ENCODE results near the gene GAGE12H. TPM values are rescaled to one million over a fixed set of nuclear protein-coding genes. Genes with fewer than 3 reads are reported as not detected.
"Not testable (repeated sequence)": the region's sequence is repeated elsewhere in the genome, so short reads cannot be mapped to it uniquely, and the experiment has no call there.

Gene GAGE12H
- polyA plus RNA-seq, 1 of the 3 experiments (the other 2 are of a cell fraction): not detected

DNA sequence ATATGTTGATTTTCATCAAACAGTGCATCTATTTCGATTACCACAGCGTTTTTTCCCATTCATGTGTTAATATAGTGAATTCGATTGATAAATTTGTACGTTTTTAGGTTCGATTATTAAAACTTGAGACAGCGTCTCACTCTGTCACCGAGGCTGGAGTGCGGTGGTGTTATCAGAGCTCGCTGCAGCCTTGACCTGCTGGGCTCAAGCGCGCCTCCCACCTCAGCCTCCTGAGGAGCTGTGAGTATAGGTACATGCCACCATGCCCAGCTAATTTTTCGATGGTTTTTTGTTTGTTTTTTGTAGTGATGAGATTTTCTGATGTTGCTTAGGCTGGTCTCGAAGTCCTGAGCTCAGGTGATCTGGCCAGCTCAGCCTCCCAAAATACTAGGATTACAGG, 10.6 kb upstream of the GAGE12H start:
- DNase-seq; H4K20me1 ChIP-seq (ENCODE audit: insufficient read depth); H3K9me2 ChIP-seq; H3K4me3 ChIP-seq (ENCODE audit: low read depth in 2 of 2, low read length in 1 of 2); H3K27me3 ChIP-seq (ENCODE audit: insufficient read depth); H3K79me2 ChIP-seq (ENCODE audit: insufficient read depth); POLR2A ChIA-PET; H2AFZ ChIP-seq (ENCODE audit: low read depth); H3K9me3 ChIP-seq; H3K4me1 ChIP-seq (ENCODE audit: control insufficient read depth in 1 of 2, insufficient read depth in 2 of 2, low read depth in 1 of 2, low read length in 1 of 2); H3K36me3 ChIP-seq (replicated peaks in 1 of 2; ENCODE audit: control insufficient read depth in 1 of 2, insufficient read depth in 2 of 2, low read length in 1 of 2); H3K9ac ChIP-seq; H3F3A ChIP-seq (replicated peaks; ENCODE audit: insufficient read depth); H3K27ac ChIP-seq (ENCODE audit: low read depth in 2 of 2, low read length in 1 of 2); H3K4me2 ChIP-seq; CTCF ChIA-PET: not testable (repeated sequence)
- WGBS (ENCODE audit: low lambda C conversion rate): no CpG with 5 or more reads among the region's 13 CpGs

- H3K9ac ChIP-seq; H4K20me1 ChIP-seq (ENCODE audit: insufficient read depth); DNase-seq; H3K9me2 ChIP-seq; H2AFZ ChIP-seq (ENCODE audit: low read depth); H3K9me3 ChIP-seq; H3K4me2 ChIP-seq; H3K27ac ChIP-seq (ENCODE audit: low read depth in 2 of 2, low read length in 1 of 2); H3F3A ChIP-seq (replicated peaks; ENCODE audit: insufficient read depth); H3K27me3 ChIP-seq (ENCODE audit: insufficient read depth); H3K4me3 ChIP-seq (ENCODE audit: low read depth in 2 of 2, low read length in 1 of 2); CTCF ChIA-PET; H3K36me3 ChIP-seq (replicated peaks in 1 of 2; ENCODE audit: control insufficient read depth in 1 of 2, insufficient read depth in 2 of 2, low read length in 1 of 2); POLR2A ChIA-PET; H3K79me2 ChIP-seq (ENCODE audit: insufficient read depth); H3K4me1 ChIP-seq (ENCODE audit: control insufficient read depth in 1 of 2, insufficient read depth in 2 of 2, low read depth in 1 of 2, low read length in 1 of 2): not testable (repeated sequence)
- no CpG with 5 or more reads among the region's 16 CpGs for WGBS (ENCODE audit: low lambda C conversion rate)
These were observed 9.6 kb upstream of the GAGE12H start, which contains the start of gene GAGE12G for GRCh38 chrX:49570100-49570499. TSS of gene GAGE12G (plus strand) at chrX:49570400. CDS start at chrX:49571555, 1,155 bp downstream.

DNA sequence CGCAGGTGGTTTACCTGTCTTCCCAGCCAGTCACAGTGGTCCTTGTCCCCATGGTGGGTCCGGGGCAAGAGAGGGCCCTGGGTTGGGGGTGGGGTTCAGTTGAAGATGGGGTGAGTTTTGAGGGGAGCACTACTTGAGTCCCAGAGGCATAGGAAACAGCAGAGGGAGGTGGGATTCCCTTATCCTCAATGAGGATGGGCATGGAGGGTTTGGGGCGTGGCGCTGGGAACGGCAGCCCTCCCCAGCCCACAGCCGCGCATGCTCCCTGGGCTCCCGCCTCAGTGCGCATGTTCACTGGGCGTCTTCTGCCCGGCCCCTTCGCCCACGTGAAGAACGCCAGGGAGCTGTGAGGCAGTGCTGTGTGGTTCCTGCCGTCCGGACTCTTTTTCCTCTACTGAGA, 9.4 kb downstream of the GAGE12H start, which contains the start of gene GAGE2A:
TSS of gene GAGE2A (plus strand) at position 301 of the 400 bp plus-strand sequence. CDS start 1,155 bp downstream, outside the sequence.
- H3K4me3 ChIP-seq (ENCODE audit: low read depth in 2 of 2, low read length in 1 of 2); H3K79me2 ChIP-seq (ENCODE audit: insufficient read depth); H3K9ac ChIP-seq; H3K4me2 ChIP-seq; H3K27me3 ChIP-seq (ENCODE audit: insufficient read depth); H3K9me2 ChIP-seq; H3K27ac ChIP-seq (ENCODE audit: low read depth in 2 of 2, low read length in 1 of 2); H3K9me3 ChIP-seq; POLR2A ChIA-PET; H3K4me1 ChIP-seq (ENCODE audit: control insufficient read depth in 1 of 2, insufficient read depth in 2 of 2, low read depth in 1 of 2, low read length in 1 of 2); H2AFZ ChIP-seq (ENCODE audit: low read depth); DNase-seq; CTCF ChIA-PET; H4K20me1 ChIP-seq (ENCODE audit: insufficient read depth); H3F3A ChIP-seq (replicated peaks; ENCODE audit: insufficient read depth); H3K36me3 ChIP-seq (replicated peaks in 1 of 2; ENCODE audit: control insufficient read depth in 1 of 2, insufficient read depth in 2 of 2, low read length in 1 of 2): not testable (repeated sequence)
- WGBS (ENCODE audit: low lambda C conversion rate): no CpG with 5 or more reads among the region's 16 CpGs

DNA sequence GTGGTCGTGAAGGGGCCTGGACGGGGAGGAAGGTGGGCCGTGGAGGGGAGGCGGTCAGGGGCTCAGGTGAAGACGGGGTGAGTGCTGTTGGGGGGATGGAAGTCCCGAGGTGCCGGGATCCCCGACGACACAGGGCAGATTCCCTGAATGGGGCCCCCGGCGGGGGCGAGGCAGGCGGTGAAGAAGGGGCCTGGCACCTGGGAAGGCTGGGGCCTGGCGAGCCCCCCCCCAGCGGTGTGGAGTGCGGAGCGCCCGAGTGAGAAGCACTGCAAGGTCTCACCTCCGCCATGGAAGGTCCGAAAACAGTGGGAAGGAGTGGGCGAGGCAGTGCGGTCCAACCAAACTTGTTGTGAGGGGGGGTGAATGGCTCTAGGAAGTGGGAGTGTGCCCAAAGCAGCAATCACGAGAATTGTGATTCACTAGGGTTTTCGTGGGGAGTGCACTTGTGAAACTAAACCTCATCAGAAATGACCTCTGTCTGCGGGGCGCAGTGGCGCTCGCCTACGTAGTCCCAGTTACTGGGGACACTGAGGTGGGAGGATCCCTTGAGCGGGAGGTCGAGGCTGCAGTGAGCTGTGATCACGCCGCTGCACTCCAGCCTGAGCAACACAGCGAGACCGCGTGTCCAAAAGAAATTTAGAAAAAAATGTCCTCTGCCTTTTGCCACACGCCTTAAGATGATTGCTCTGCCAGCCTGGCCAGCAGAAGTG, 10.2 kb downstream of the GAGE12H start:
- CTCF ChIA-PET, DNase-seq, POLR2A ChIA-PET: not testable (repeated sequence)

GRCh38 chrX:49590488-49590887, 10.7 kb downstream of the GAGE12H start:
- H2AFZ ChIP-seq (ENCODE audit: low read depth); POLR2A ChIA-PET; H3K36me3 ChIP-seq (replicated peaks in 1 of 2; ENCODE audit: control insufficient read depth in 1 of 2, insufficient read depth in 2 of 2, low read length in 1 of 2); CTCF ChIA-PET; H3K9me3 ChIP-seq; H4K20me1 ChIP-seq (ENCODE audit: insufficient read depth); H3K4me1 ChIP-seq (ENCODE audit: control insufficient read depth in 1 of 2, insufficient read depth in 2 of 2, low read depth in 1 of 2, low read length in 1 of 2); H3K9me2 ChIP-seq; H3K4me2 ChIP-seq; DNase-seq; H3K79me2 ChIP-seq (ENCODE audit: insufficient read depth); H3K27me3 ChIP-seq (ENCODE audit: insufficient read depth); H3K9ac ChIP-seq; H3K27ac ChIP-seq (ENCODE audit: low read depth in 2 of 2, low read length in 1 of 2); H3K4me3 ChIP-seq (ENCODE audit: low read depth in 2 of 2, low read length in 1 of 2); H3F3A ChIP-seq (replicated peaks; ENCODE audit: insufficient read depth): not testable (repeated sequence)
- WGBS (ENCODE audit: low lambda C conversion rate): 51% methylated on average over 14 of the region's 17 CpGs

More for the DNA sequence above, 10.2 kb downstream of the GAGE12H start:
- not testable (repeated sequence) for H3K4me1 ChIP-seq (ENCODE audit: control insufficient read depth in 1 of 2, insufficient read depth in 2 of 2, low read depth in 1 of 2, low read length in 1 of 2); H2AFZ ChIP-seq (ENCODE audit: low read depth); H3K4me3 ChIP-seq (ENCODE audit: low read depth in 2 of 2, low read length in 1 of 2); H3K36me3 ChIP-seq (replicated peaks in 1 of 2; ENCODE audit: control insufficient read depth in 1 of 2, insufficient read depth in 2 of 2, low read length in 1 of 2); H3F3A ChIP-seq (replicated peaks; ENCODE audit: insufficient read depth); H3K9ac ChIP-seq; H3K4me2 ChIP-seq; H3K79me2 ChIP-seq (ENCODE audit: insufficient read depth); H3K27me3 ChIP-seq (ENCODE audit: insufficient read depth); H3K9me3 ChIP-seq; H4K20me1 ChIP-seq (ENCODE audit: insufficient read depth); H3K9me2 ChIP-seq; H3K27ac ChIP-seq (ENCODE audit: low read depth in 2 of 2, low read length in 1 of 2)
- 38% methylated on average over 31 of the region's 37 CpGs for WGBS (ENCODE audit: low lambda C conversion rate)

GRCh38 chrX:49598720-49599119, 19.0 kb downstream of the GAGE12H start, which contains the start of gene GAGE1:
TSS of gene GAGE1 (plus strand) at chrX:49599020. CDS start at chrX:49600175, 1,155 bp downstream.
- H3K27me3 ChIP-seq (ENCODE audit: insufficient read depth): not testable (repeated sequence)

More at GRCh38 chrX:49598720-49599119, 19.0 kb downstream of the GAGE12H start, which contains the start of gene GAGE1:
- H3K4me3 ChIP-seq (ENCODE audit: low read depth in 2 of 2, low read length in 1 of 2); CTCF ChIA-PET; DNase-seq; H3K36me3 ChIP-seq (replicated peaks in 1 of 2; ENCODE audit: control insufficient read depth in 1 of 2, insufficient read depth in 2 of 2, low read length in 1 of 2); H3K9me2 ChIP-seq; H3K9ac ChIP-seq; H3K27ac ChIP-seq (ENCODE audit: low read depth in 2 of 2, low read length in 1 of 2); POLR2A ChIA-PET; H3K4me1 ChIP-seq (ENCODE audit: control insufficient read depth in 1 of 2, insufficient read depth in 2 of 2, low read depth in 1 of 2, low read length in 1 of 2); H3F3A ChIP-seq (replicated peaks; ENCODE audit: insufficient read depth); H2AFZ ChIP-seq (ENCODE audit: low read depth); H3K4me2 ChIP-seq; H3K9me3 ChIP-seq; H4K20me1 ChIP-seq (ENCODE audit: insufficient read depth); H3K79me2 ChIP-seq (ENCODE audit: insufficient read depth): not testable (repeated sequence)
- WGBS (ENCODE audit: low lambda C conversion rate): no CpG with 5 or more reads among the region's 16 CpGs
